Measurements from ENCODE around the gene CYB561D1.

The CYB561D1 gene

GRCh38 chr1:109483672-109484518, 10.0 kb upstream of the CYB561D1 start, which contains the start of gene ATXN7L2 (continued):
- TF ChIP-seq PRDM2 (tag by site-specific recombination; IDR thresholded peaks at IDR 0.05; ENCODE audit: borderline replicate concordance) = peak; percentile 93; the same call in 1 of the 2 replicates
- peak; percentile 79 for TF ChIP-seq WT1 (tag by site-specific recombination; IDR thresholded peaks at IDR 0.05)
- TF ChIP-seq ZNF221 (tag by site-specific recombination; IDR thresholded peaks at IDR 0.05; ENCODE audit: borderline replicate concordance) = peak; percentile 91; the same call in 1 of the 2 replicates
- TF ChIP-seq ZNF701 (tag by site-specific recombination; IDR thresholded peaks at IDR 0.05) = peak; percentile 64; the same call in 1 of the 2 replicates
- peak; percentile 69 for TF ChIP-seq MYNN (tag by site-specific recombination; IDR thresholded peaks at IDR 0.05; ENCODE audit: borderline replicate concordance)
- TF ChIP-seq ZNF112 (tag by site-specific recombination; IDR thresholded peaks at IDR 0.05) = no peak
- TF ChIP-seq HIC1 (tag by site-specific recombination; IDR thresholded peaks at IDR 0.05) = peak; percentile 100
- no peak for TF ChIP-seq ELK4 (IDR thresholded peaks at IDR 0.05; ENCODE audit: borderline replicate concordance, low read depth, low read length)
- no peak for TF ChIP-seq SETDB1 (IDR thresholded peaks at IDR 0.05; ENCODE audit: insufficient read length, low read length)
- no peak; the same call in 1 of the 2 replicates for TF ChIP-seq ZBTB1 (tag by site-specific recombination; IDR thresholded peaks at IDR 0.05)
- no peak for TF ChIP-seq ZNF174 (tag by site-specific recombination; IDR thresholded peaks at IDR 0.05)
- peak; percentile 79 for TF ChIP-seq ZNF423 (tag by site-specific recombination; IDR thresholded peaks at IDR 0.05)
- TF ChIP-seq ZNF776 (tag by site-specific recombination; IDR thresholded peaks at IDR 0.05; ENCODE audit: borderline replicate concordance) = no peak
- TF ChIP-seq ZNF707 (tag by site-specific recombination; IDR thresholded peaks at IDR 0.05) = peak; percentile 81
- TF ChIP-seq ZNF391 (tag by site-specific recombination; IDR thresholded peaks at IDR 0.05; ENCODE audit: borderline replicate concordance, low read depth) = peak; percentile 99
- TF ChIP-seq ZNF280C (tag by site-specific recombination; IDR thresholded peaks at IDR 0.05) = no peak
- no peak for TF ChIP-seq ZNF791 (tag by site-specific recombination; IDR thresholded peaks at IDR 0.05)
- peak; percentile 94 for TF ChIP-seq ZXDB (tag by site-specific recombination; IDR thresholded peaks at IDR 0.05)
- TF ChIP-seq ZNF785 (tag by site-specific recombination; IDR thresholded peaks at IDR 0.05) = peak; percentile 93
- no peak for TF ChIP-seq ZNF16 (tag by site-specific recombination; IDR thresholded peaks at IDR 0.05; ENCODE audit: low read depth)
- TF ChIP-seq ZSCAN30 (tag by site-specific recombination; IDR thresholded peaks at IDR 0.05) = peak; percentile 96
- peak; percentile 69; the same call in 1 of the 2 replicates for TF ChIP-seq ZNF677 (tag by site-specific recombination; IDR thresholded peaks at IDR 0.05)
- TF ChIP-seq ZNF138 (tag by site-specific recombination; IDR thresholded peaks at IDR 0.05; ENCODE audit: borderline replicate concordance) = no peak
- TF ChIP-seq EGR2 (tag by site-specific recombination; IDR thresholded peaks at IDR 0.05; ENCODE audit: low read depth) = peak; percentile 67
- 0 out of 2 replicates have a peak, but pooled peaks have one; percentile 22 for TF ChIP-seq ZFP3 (tag by site-specific recombination; IDR thresholded peaks at IDR 0.05; ENCODE audit: low read depth)
- no peak for TF ChIP-seq ZNF473 (tag by site-specific recombination; IDR thresholded peaks at IDR 0.05)
- TF ChIP-seq ZNF626 (tag by site-specific recombination; IDR thresholded peaks at IDR 0.05) = no peak

All from HEK293 (cell line).